Astrocyte of the cerebellum (primary cell): Measurements from ENCODE around the gene R3HDML.
"Not testable (repeated sequence)": the region's sequence is repeated elsewhere in the genome, so short reads cannot be mapped to it uniquely, and the experiment has no call there.

Experiments used
- DNase-seq: peaks from one replicate; pipeline ENCODE4 v3.0.0-alpha.2; 2011; ENCODE audit warnings: low read depth
- H3K4me3 ChIP-seq: 2 replicates; pipeline ENCODE4 v1.5.1; 2011; ENCODE audit warnings: mild to moderate bottlenecking, low read depth, low read length, moderate library complexity
- CTCF ChIP-seq: IDR thresholded peaks from 2 replicates; pipeline ENCODE4 v1.5.1; 2012; ENCODE audit warnings: low read length, low read depth, moderate library complexity, mild to moderate bottlenecking; ENCODE audit errors: missing control alignments
- in situ Hi-C: cut with HindIII; loops from 2 replicates; pipeline ENCODE4 v1.10.0; 2017; ENCODE audit warnings: low sequenced_read_pairs

The R3HDML gene

GRCh38 chr20:44310664-44311639 is 25.9 kb upstream of the R3HDML start, which contains the start of gene FITM2:
Gene FITM2, minus strand, starts transcription at chr20:44311202. Its CDS starts 54 bp downstream, at chr20:44311148.
- TF ChIP-seq CTCF = peak; percentile 94
- peak within 1 kb of the TSS; percentile 93 for H3K4me3 ChIP-seq
- in situ Hi-C loops = no loop called here
- peak; percentile 91 for DNase-seq

GRCh38 chr20:44314870-44315269 is 22.0 kb upstream of the R3HDML start:
- H3K4me3 ChIP-seq = no peak overlapping the region
- no peak for DNase-seq
- TF ChIP-seq CTCF = no peak
- in situ Hi-C loops = no loop called here

- in situ Hi-C loops = loop anchor here (10.0 kb wide), 1 partner anchor 65 kb away; no protein-coding TSS in a partner anchor
- DNase-seq = no peak
- no peak overlapping the region for H3K4me3 ChIP-seq
- TF ChIP-seq CTCF = no peak
Observed at GRCh38 chr20:44319839-44320422, 16.9 kb upstream of the R3HDML start.

- DNase-seq = no peak
- H3K4me3 ChIP-seq = no peak overlapping the region
- in situ Hi-C loops = loop anchor here (10.0 kb wide), 1 partner anchor 60 kb away; no protein-coding TSS in a partner anchor
- no peak for TF ChIP-seq CTCF
Observed at GRCh38 chr20:44324343-44324742, 12.5 kb upstream of the R3HDML start.

GRCh38 chr20:44326391-44327159 is 10.3 kb upstream of the R3HDML start:
- TF ChIP-seq CTCF = no peak
- H3K4me3 ChIP-seq = peak overlapping the region; percentile 18
- in situ Hi-C loops = loop anchor here (10.0 kb wide), 1 partner anchor 58 kb away; no protein-coding TSS in a partner anchor
- DNase-seq = no peak

- not testable (repeated sequence) for H3K4me3 ChIP-seq, DNase-seq
- in situ Hi-C loops = loop anchor here (10.0 kb wide), 1 partner anchor 57 kb away; no protein-coding TSS in a partner anchor
Observed at GRCh38 chr20:44327748-44328147, 9.1 kb upstream of the R3HDML start.
